Right hindlimb (tissue), 1 donor: ENCODE data around the gene RBM38.
A peak's percentile ranks its signal among the peaks of the same experiment; 100 is the strongest.

ENCODE experiments used
- DNase-seq: peaks from one replicate; pipeline ENCODE4 v3.0.0-alpha.2; 2018

Gene RBM38

GRCh38 chr20:57439993-57440392 is 48.8 kb downstream of the RBM38 start:
- DNase-seq, result no peak

GRCh38 chr20:57440678-57441509 is 49.7 kb downstream of the RBM38 start:
- DNase-seq, result peak; percentile 89

- no peak for DNase-seq
Measured at GRCh38 chr20:57441510-57442154, 50.4 kb downstream of the RBM38 start.

GRCh38 chr20:57442158-57442887 is 51.1 kb downstream of the RBM38 start:
- no peak for DNase-seq

GRCh38 chr20:57442888-57443239 is 51.7 kb downstream of the RBM38 start:
- DNase-seq, result no peak

GRCh38 chr20:57443349-57444265 is 52.4 kb downstream of the RBM38 start:
- no peak for DNase-seq

- no peak for DNase-seq
Measured at GRCh38 chr20:57444394-57445048, 53.3 kb downstream of the RBM38 start.

GRCh38 chr20:57445298-57445697 is 54.1 kb downstream of the RBM38 start:
- DNase-seq, result no peak

GRCh38 chr20:57445774-57446173 is 54.6 kb downstream of the RBM38 start:
- DNase-seq, result no peak

- DNase-seq, result no peak
Measured at GRCh38 chr20:57448764-57449354, 57.7 kb downstream of the RBM38 start.

GRCh38 chr20:57449398-57450354 is 58.5 kb downstream of the RBM38 start:
- no peak for DNase-seq

- DNase-seq, result no peak
Measured at GRCh38 chr20:57450419-57450818, 59.2 kb downstream of the RBM38 start.

GRCh38 chr20:57450931-57451330 is 59.7 kb downstream of the RBM38 start:
- no peak for DNase-seq

GRCh38 chr20:57451431-57451794 is 60.2 kb downstream of the RBM38 start:
- no peak for DNase-seq

GRCh38 chr20:57451795-57452661 is 60.8 kb downstream of the RBM38 start:
- no peak for DNase-seq

GRCh38 chr20:57455386-57455785 is 64.2 kb downstream of the RBM38 start:
- DNase-seq, result no peak

GRCh38 chr20:57456116-57456515 is 64.9 kb downstream of the RBM38 start:
- no peak for DNase-seq

- DNase-seq, result no peak
Measured at GRCh38 chr20:57457243-57458095, 66.3 kb downstream of the RBM38 start.
